Ishikawa (cell line): ENCODE results near the gene GOLGA5.

Source experiments
- CEBPB ChIP-seq: IDR thresholded peaks from 2 replicates; pipeline ENCODE4 v1.6.1; 2012
- EP300 ChIP-seq: IDR thresholded peaks from 2 replicates; pipeline ENCODE4 v1.6.1; 2012; ENCODE audit warnings: borderline replicate concordance
- FOXM1 ChIP-seq: IDR thresholded peaks from 2 replicates; pipeline ENCODE4 v1.6.1; 2012; ENCODE audit warnings: low read depth, borderline replicate concordance
- TAF1 ChIP-seq: IDR thresholded peaks from 2 replicates; pipeline ENCODE4 v1.6.1; 2012; ENCODE audit warnings: low read depth, mild to moderate bottlenecking
- ZBTB7A ChIP-seq: IDR thresholded peaks from 2 replicates; pipeline ENCODE4 v1.6.1; 2012; ENCODE audit warnings: low read depth

DNA sequence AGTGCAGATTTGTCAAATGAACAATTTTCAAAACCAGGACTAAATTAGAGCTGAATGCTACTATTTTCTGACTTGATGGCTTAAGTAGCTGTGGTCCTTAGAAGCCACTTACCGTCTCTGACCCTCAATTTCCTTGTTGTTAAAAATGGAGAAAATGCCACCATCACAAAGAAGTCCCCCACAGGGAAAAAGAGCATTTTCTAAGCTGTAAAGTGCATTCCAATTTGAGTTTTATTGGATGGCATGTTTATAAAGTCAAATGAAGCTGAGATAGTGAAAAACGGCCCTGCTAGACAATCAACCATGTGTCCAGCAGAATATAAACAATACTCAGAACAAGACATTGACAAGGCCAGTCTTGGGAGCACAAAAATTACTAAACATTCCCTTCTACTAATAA is 53.6 kb downstream of the GOLGA5 start:
- TF ChIP-seq EP300 (no peak), CEBPB (no peak), TAF1 (no peak), ZBTB7A (no peak), FOXM1 (no peak)
